ENCODE results near the gene FABP2. TPM values are rescaled to one million over a fixed set of nuclear protein-coding genes. Genes with fewer than 3 reads are reported as not detected.

Gene FABP2
- total RNA-seq, 1 donor, result not detected

DNA sequence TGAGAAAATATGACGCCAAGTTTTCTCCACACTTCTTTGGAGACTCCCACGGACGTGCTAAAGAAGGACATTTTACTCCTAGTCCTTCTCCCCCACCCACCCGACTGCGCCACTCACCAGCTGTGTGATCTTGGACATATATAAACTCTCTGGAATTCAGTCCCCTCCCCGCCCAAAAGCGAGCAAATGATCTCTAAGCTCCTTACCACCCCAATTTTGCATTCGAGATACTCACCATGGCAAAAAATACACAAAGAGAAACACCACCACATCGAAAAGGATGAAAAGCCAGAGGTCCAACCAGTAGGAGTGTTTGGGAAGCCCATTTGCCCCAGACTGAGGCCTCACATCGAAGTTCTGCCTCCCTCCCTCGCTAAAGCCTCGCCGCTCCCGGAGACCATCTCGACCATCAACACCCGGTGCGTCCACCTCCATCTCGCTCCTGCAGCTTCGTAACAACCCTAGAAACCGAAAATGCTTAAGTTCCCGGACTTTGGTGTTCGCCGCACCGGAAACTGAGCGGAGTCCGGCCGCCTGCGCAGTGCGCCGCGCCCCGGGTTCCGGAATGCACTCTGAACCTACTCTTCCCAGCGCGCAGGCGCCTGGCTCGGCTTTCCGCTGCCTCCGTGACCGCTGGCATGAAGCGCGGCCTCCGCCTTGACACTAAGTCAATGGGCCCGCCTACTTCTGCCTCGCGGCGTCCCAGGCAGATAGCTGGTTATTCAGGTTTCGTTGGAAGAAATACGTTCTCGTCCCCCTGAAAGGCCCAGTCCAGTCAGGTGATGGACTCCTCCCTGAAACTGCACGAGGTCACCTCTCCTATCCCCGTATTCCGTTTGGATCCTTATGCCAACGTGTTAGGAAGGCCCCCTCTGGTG is 21.6 kb downstream of the FABP2 start:
- Histone ChIP-seq H3K9me3 (ENCODE audit: low read depth, low read length) (no peaks in the 10 kb centered on the region), H4K20me1 (ENCODE audit: insufficient read depth, low read length) (no peaks in the 10 kb centered on the region), H3K4me1 (ENCODE audit: insufficient read depth, low read length) (peaks cover 10% of the 10 kb centered on the region), H2AFZ (ENCODE audit: low read length) (peak overlapping the region; percentile 96), H3K27me3 (ENCODE audit: insufficient read depth, low read length) (no peaks in the 10 kb centered on the region), H3K79me2 (ENCODE audit: insufficient read depth, low read length) (peaks cover 37% of the 10 kb centered on the region), H3K27ac (ENCODE audit: low read depth, low read length) (peak overlapping the region; percentile 96), H3K36me3 (ENCODE audit: insufficient read depth, low read length) (peaks cover 22% of the 10 kb centered on the region), H3K4me3 (ENCODE audit: insufficient read depth, low read length) (peak overlapping the region; percentile 93), H3K4me2 (ENCODE audit: insufficient read depth, low read length) (peak overlapping the region; percentile 84)
- DNase-seq (ENCODE audit: insufficient read length, low spot score, missing footprints), result peak; percentile 93
- no peak for TF ChIP-seq CTCF (IDR thresholded peaks at IDR 0.05; ENCODE audit: extremely low read depth, low read depth, low read length)

DNA sequence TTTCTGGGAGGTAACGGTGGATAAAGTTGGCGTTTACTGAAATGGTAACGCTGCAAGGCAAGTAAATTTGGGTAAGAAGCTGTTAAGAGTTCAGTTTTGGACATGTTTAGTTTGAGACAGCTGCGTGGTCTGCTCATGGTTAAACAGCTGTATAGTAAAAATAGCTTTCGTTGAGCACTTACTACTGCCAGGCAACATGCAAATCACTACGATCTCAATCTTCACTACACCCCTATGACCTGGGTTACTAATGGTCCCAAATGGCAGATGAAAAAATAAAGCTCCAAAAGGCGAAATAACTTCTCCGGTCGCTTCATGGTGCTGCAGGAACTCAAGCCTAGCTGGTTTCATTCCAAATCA is 22.2 kb downstream of the FABP2 start:
- Histone ChIP-seq H3K4me3 (ENCODE audit: insufficient read depth, low read length) (peak overlapping the region; percentile 93), H3K27me3 (ENCODE audit: insufficient read depth, low read length) (no peaks in the 10 kb centered on the region), H3K79me2 (ENCODE audit: insufficient read depth, low read length) (peaks cover 37% of the 10 kb centered on the region), H3K27ac (ENCODE audit: low read depth, low read length) (peak overlapping the region; percentile 96), H2AFZ (ENCODE audit: low read length) (peak overlapping the region; percentile 94), H3K36me3 (ENCODE audit: insufficient read depth, low read length) (peaks cover 22% of the 10 kb centered on the region), H3K4me2 (ENCODE audit: insufficient read depth, low read length) (peak overlapping the region; percentile 84), H3K9me3 (ENCODE audit: low read depth, low read length) (no peaks in the 10 kb centered on the region), H3K4me1 (ENCODE audit: insufficient read depth, low read length) (peaks cover 10% of the 10 kb centered on the region), H4K20me1 (ENCODE audit: insufficient read depth, low read length) (no peaks in the 10 kb centered on the region)
- peak; percentile 69 for DNase-seq (ENCODE audit: insufficient read length, low spot score, missing footprints)
- no peak for TF ChIP-seq CTCF (IDR thresholded peaks at IDR 0.05; ENCODE audit: extremely low read depth, low read depth, low read length)

DNA sequence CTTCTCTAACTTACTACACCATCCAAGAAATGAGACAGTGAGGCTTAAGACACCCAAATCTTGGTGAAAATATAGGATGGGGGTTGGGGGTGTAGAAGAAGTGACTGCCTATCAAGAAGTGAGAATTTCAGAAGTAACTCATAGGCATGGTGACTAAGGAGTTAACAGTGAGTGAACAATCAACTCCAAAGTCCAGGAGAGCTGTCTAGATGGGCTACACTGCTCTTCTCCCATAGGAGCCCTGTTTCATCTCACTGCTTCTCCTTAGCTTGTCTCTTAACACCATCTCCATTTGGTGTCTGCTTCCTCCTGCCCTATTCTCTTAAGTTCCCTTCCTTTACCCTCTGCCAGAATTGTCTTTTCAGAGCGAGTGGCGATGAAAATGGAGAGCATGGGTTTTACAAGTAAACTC is 22.7 kb downstream of the FABP2 start:
- Histone ChIP-seq H3K4me3 (ENCODE audit: insufficient read depth, low read length) (peak overlapping the region; percentile 93), H3K9me3 (ENCODE audit: low read depth, low read length) (no peaks in the 10 kb centered on the region), H2AFZ (ENCODE audit: low read length) (no peak overlapping the region), H3K27me3 (ENCODE audit: insufficient read depth, low read length) (no peaks in the 10 kb centered on the region), H3K79me2 (ENCODE audit: insufficient read depth, low read length) (peaks cover 37% of the 10 kb centered on the region), H3K4me2 (ENCODE audit: insufficient read depth, low read length) (peak overlapping the region; percentile 84), H3K27ac (ENCODE audit: low read depth, low read length) (peak overlapping the region; percentile 96), H4K20me1 (ENCODE audit: insufficient read depth, low read length) (no peaks in the 10 kb centered on the region), H3K4me1 (ENCODE audit: insufficient read depth, low read length) (peaks cover 10% of the 10 kb centered on the region), H3K36me3 (ENCODE audit: insufficient read depth, low read length) (peaks cover 22% of the 10 kb centered on the region)
- no peak for TF ChIP-seq CTCF (IDR thresholded peaks at IDR 0.05; ENCODE audit: extremely low read depth, low read depth, low read length)
- DNase-seq (ENCODE audit: insufficient read length, low spot score, missing footprints), result peak; percentile 54

DNA sequence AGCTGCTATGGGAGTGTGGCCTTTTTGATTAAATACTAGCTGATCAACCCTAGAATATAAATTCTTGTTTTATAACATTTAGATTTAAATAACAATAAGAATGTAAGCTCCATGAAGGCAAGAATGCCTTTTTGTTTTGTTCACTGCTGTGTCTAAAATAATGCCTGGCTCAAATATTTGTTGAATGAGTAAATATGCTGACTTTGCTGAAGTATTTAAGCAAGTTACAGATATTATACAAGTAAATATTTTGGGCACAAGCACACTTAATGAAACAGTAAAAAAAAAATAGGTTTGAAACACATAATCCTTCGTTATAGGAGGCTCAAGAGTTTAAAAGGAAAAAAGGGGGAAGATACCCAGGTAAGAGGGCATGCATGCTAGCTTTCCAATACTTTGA is 24.1 kb downstream of the FABP2 start:
- Histone ChIP-seq H4K20me1 (ENCODE audit: insufficient read depth, low read length) (no peaks in the 10 kb centered on the region), H3K79me2 (ENCODE audit: insufficient read depth, low read length) (peaks cover 37% of the 10 kb centered on the region), H3K4me1 (ENCODE audit: insufficient read depth, low read length) (peaks cover 10% of the 10 kb centered on the region), H3K4me2 (ENCODE audit: insufficient read depth, low read length) (peak overlapping the region; percentile 84), H3K27ac (ENCODE audit: low read depth, low read length) (peak overlapping the region; percentile 96), H3K36me3 (ENCODE audit: insufficient read depth, low read length) (peaks cover 25% of the 10 kb centered on the region), H3K27me3 (ENCODE audit: insufficient read depth, low read length) (no peaks in the 10 kb centered on the region), H3K9me3 (ENCODE audit: low read depth, low read length) (no peaks in the 10 kb centered on the region), H3K4me3 (ENCODE audit: insufficient read depth, low read length) (peak overlapping the region; percentile 93), H2AFZ (ENCODE audit: low read length) (no peak overlapping the region)
- TF ChIP-seq CTCF (IDR thresholded peaks at IDR 0.05; ENCODE audit: extremely low read depth, low read depth, low read length), result no peak
- DNase-seq (ENCODE audit: insufficient read length, low spot score, missing footprints), result no peak

Measured in osteoblast (primary cell).